ENCODE data around the gene SYTL2.

Gene SYTL2

DNA sequence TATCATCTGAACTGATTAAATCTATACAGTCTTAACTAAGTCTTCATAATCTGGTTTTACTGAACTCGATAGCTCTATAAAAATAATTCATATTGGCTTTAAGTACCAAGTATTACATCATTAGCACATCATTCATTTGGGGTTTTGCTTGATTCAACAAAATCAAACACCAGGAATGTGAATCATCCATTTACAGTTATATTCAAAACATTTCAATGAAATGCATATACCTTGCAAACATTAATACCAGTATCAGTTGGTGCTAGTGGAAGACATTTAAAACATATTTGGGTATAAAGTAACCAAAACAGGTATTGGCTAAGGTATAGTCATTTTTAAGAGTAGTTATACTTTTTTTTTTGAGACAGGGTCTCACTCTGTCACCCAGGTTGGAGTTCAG, 112.7 kb downstream of the SYTL2 start:
- no peak overlapping the region for H3K4me3 ChIP-seq (replicated peaks; ENCODE audit: low read depth, low read length)
- TF ChIP-seq, protein P1, sequence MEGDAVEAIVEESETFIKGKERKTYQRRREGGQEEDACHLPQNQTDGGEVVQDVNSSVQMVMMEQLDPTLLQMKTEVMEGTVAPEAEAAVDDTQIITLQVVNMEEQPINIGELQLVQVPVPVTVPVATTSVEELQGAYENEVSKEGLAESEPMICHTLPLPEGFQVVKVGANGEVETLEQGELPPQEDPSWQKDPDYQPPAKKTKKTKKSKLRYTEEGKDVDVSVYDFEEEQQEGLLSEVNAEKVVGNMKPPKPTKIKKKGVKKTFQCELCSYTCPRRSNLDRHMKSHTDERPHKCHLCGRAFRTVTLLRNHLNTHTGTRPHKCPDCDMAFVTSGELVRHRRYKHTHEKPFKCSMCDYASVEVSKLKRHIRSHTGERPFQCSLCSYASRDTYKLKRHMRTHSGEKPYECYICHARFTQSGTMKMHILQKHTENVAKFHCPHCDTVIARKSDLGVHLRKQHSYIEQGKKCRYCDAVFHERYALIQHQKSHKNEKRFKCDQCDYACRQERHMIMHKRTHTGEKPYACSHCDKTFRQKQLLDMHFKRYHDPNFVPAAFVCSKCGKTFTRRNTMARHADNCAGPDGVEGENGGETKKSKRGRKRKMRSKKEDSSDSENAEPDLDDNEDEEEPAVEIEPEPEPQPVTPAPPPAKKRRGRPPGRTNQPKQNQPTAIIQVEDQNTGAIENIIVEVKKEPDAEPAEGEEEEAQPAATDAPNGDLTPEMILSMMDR (IDR thresholded peaks at IDR 0.05; ENCODE audit: low read depth, low read length, missing control alignments) = no peak
- DNase-seq (ENCODE audit: extremely low read depth, low read depth) = no peak

DNA sequence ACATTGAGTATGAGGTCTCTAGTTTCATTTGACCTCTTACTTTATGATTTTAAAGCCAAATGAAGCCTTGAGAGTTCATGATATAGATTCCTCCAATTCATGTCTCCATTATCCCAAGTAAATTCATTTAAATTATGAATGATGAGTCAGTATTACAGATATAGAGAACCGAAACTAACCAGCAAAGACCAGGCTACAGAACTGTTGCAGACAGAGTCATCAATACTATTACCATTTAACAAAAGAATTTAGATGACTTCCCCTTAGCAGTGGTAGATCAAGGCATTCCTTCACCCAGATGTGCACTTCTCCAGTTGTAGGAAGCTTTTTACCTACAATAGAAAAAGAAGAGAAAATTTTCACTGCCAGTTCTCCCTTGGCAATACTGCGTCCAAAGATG, 113.2 kb downstream of the SYTL2 start:
- no peak for DNase-seq (ENCODE audit: extremely low read depth, low read depth)
- no peak overlapping the region for H3K4me3 ChIP-seq (replicated peaks; ENCODE audit: low read depth, low read length)
- TF ChIP-seq, protein P1 (IDR thresholded peaks at IDR 0.05; ENCODE audit: low read depth, low read length, missing control alignments) = no peak

DNA sequence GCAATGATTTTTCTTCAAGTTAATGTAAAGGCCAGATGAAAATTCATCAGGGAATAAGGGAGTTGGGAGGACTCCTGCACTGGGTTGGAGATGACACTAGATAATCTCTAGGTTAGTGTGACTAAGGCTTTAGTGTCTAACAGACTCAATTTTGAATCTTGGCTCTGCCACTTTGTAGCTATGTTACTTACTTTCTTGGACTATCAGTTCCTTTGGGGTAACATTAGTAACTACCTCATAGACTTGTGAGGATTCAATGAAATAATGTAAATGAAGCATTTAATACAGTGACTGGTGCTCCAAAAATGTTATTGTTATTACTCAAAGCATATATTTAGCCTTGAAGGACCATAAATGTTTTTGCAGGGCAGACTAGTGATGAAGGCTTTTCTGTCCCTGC, 115.4 kb downstream of the SYTL2 start:
- DNase-seq (ENCODE audit: extremely low read depth, low read depth) = no peak
- TF ChIP-seq, protein P1 (IDR thresholded peaks at IDR 0.05; ENCODE audit: low read depth, low read length, missing control alignments) = no peak
- H3K4me3 ChIP-seq (replicated peaks; ENCODE audit: low read depth, low read length) = no peak overlapping the region

DNA sequence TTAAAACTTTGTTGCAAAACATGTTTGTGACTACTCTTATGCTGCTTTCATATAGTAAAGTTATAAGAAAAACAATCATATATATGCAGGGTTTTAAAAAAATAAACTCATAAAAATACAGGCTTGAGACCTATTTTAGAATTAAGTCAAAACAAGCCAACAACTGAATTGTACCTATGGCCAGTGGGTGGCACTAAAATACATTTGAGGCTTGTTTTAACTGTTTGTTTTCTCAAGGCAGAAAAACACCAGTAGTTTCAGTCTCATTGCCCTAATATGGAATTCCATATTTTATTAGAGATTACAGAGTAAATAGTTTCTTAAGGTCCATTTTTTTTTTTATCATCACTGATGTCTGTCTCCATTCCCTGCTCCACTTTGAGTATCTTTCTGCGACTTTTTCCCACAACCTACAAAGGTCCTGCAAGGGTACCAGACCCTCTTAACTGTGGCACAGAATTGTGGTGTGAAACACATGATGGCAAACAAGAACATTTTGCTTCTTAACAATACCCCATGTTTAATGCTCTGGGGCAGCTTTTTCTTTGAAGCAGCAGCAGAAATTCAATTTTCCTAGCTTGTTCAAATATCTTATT, 116.5 kb downstream of the SYTL2 start:
- peak; percentile 33 for DNase-seq (ENCODE audit: extremely low read depth, low read depth)
- no peak overlapping the region for H3K4me3 ChIP-seq (replicated peaks; ENCODE audit: low read depth, low read length)
- TF ChIP-seq, protein P1 (IDR thresholded peaks at IDR 0.05; ENCODE audit: low read depth, low read length, missing control alignments) = peak; percentile 33

DNA sequence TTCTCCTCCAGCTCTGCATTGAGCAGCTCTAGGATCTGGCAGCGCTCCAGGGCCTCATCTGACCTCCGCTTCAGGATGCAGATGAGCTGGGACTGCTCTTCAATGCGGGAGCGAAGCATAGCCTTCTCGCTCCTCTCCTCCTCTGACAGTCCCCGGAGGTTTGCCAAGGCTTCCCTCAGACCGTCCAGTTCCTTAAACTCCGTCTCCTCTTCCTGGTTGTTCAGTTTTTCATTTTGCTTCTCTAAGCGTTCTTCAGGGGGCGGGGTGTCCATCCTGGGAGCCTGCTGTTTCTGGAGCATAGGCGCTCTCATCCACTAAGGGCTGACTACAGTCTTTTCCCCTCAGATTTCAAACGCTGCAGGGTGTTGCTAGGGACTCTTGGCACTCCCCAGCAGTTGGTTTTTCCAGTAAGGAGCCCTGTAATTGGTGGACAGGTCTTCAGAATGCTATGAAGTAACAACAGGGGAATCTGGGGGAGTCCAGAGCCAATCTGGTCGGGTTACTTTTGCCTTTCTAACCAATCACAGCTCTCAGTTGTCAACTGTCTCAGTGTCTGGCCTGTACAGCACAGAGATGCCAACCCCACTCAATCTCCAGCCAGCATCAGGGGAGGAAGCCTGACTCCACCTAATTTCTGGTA, 125.0 kb downstream of the SYTL2 start, which contains the start of gene CCDC89:
CCDC89 (minus strand) TSS at position 376 of the 640 bp plus-strand sequence; CDS start at position 311, 65 bp downstream.
- H3K4me3 ChIP-seq (replicated peaks; ENCODE audit: low read depth, low read length) = peak within 1 kb of the TSS; percentile 27
- TF ChIP-seq, protein P1 (IDR thresholded peaks at IDR 0.05; ENCODE audit: low read depth, low read length, missing control alignments) = no peak
- DNase-seq (ENCODE audit: extremely low read depth, low read depth) = peak; percentile 74

DNA sequence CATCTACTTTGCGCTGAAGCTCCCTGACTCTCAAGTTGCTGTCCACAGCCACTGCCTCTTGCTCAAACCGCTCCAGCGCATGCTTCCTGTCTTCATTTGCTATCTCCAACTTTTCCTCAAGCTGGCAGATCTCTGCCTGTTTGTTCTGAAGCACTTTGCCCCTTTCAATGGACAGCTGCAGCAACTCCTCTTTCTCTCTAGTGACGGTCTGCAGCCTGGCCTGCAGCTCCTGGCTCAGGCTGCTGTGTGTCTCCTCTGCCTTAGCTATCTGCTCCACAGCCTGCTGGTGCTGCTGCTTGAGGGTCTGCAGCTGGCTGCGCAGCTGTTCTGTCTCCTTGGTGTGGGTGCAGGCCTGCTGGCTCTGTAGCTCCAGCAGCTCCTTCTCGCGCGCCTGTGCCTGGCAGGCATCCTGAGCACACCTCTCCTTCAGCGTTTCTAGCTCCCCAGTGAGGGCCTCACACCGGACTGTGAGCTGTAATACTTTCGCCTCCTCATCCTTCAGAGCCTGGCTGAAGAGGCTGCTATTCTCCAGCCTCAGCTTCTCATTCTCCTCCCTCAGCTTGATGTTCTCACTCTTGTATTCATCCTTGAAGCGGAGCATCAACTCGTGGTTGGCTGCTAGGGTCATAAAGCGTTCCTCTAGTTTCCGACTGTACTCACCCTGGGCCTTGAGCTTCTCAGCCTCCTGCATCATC, 125.7 kb downstream of the SYTL2 start:
- DNase-seq (ENCODE audit: extremely low read depth, low read depth) = no peak
- H3K4me3 ChIP-seq (replicated peaks; ENCODE audit: low read depth, low read length) = peak overlapping the region; percentile 27
- TF ChIP-seq, protein P1 (IDR thresholded peaks at IDR 0.05; ENCODE audit: low read depth, low read length, missing control alignments) = no peak
